ENCODE results near the gene SLMAP. TPM values are rescaled to one million over a fixed set of nuclear protein-coding genes. Genes with fewer than 3 reads are reported as not detected.

Gene SLMAP
- total RNA-seq, 3 donors from 2014 or later = 41.3 to 105 (median 83.6) TPM

DNA sequence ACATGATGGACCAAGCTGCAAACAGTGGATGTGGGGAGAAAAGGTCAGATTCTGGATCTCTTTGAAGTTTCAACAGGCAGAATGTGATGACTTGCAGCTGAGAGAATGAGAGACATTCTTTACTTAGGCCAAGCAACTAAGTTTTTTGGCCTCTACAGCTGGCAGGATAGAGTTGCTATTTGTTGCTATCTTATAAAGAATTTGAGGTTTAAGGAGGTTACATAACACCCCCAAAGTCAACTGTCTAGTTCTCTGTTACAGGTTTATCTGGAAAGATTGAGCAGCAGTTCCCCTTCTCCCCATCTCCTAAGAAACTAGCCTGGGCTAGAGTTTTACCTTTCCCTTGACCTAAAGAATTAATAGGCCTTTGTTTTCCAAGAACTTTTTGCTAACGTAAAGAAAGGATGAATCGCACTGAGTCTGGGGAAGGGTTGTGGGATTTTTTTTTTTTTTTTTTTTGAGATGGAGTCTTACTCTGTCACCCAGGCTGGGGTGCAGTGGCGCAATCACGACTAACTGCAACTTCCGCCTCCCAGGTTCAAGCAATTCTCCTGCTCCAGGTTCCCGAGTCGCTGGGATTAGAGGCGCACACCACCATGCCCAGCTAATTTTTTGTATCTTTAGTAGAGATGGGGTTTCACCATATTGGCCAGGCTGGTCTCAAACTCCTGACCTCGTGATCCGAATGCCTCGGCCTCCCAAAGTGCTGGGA, 26.6 kb upstream of the SLMAP start:
- no peak overlapping the region for H3K4me3 ChIP-seq
- intact Hi-C loops (cut with DNase I; ENCODE audit: low total_unique reads) = no loop called here
- no peaks in the 10 kb centered on the region for H3K36me3 ChIP-seq
- no peaks in the 10 kb centered on the region for H3K27me3 ChIP-seq
- no peaks in the 10 kb centered on the region for H3K4me1 ChIP-seq
- no peaks in the 10 kb centered on the region for H3K9me3 ChIP-seq
- TF ChIP-seq, protein P1, sequence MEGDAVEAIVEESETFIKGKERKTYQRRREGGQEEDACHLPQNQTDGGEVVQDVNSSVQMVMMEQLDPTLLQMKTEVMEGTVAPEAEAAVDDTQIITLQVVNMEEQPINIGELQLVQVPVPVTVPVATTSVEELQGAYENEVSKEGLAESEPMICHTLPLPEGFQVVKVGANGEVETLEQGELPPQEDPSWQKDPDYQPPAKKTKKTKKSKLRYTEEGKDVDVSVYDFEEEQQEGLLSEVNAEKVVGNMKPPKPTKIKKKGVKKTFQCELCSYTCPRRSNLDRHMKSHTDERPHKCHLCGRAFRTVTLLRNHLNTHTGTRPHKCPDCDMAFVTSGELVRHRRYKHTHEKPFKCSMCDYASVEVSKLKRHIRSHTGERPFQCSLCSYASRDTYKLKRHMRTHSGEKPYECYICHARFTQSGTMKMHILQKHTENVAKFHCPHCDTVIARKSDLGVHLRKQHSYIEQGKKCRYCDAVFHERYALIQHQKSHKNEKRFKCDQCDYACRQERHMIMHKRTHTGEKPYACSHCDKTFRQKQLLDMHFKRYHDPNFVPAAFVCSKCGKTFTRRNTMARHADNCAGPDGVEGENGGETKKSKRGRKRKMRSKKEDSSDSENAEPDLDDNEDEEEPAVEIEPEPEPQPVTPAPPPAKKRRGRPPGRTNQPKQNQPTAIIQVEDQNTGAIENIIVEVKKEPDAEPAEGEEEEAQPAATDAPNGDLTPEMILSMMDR (IDR thresholded peaks at IDR 0.05) = no peak
- TF ChIP-seq POLR2A (IDR thresholded peaks at IDR 0.05) (no peak), POLR2AphosphoS5 (IDR thresholded peaks at IDR 0.05) (no peak)
- no peak for DNase-seq (ENCODE audit: low spot score in 2 of 2)
- H3K27ac ChIP-seq = no peak overlapping the region

DNA sequence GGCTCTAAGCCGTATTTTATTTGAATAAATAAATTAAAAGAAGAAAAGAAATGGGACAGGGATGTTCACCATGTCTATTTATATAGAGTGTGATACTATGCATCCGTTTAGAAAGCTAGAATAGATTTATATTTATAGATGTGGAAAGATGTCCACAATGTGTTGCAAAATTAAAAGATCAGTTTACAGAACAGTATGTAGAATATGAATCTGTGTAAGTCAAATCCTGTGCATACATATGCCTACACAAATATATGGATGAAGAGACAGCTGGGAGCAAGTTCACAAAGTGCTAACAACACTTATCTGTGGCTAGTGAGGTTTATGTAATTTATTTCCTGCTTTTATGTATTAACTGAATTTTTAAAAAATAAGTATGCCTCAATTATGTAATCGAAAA, 25.4 kb upstream of the SLMAP start:
- intact Hi-C loops (cut with DNase I; ENCODE audit: low total_unique reads) = no loop called here
- H3K36me3 ChIP-seq = no peaks in the 10 kb centered on the region
- no peak overlapping the region for H3K27ac ChIP-seq
- no peak for DNase-seq (ENCODE audit: low spot score in 2 of 2)
- no peaks in the 10 kb centered on the region for H3K4me1 ChIP-seq
- H3K27me3 ChIP-seq = no peaks in the 10 kb centered on the region
- no peak overlapping the region for H3K4me3 ChIP-seq
- no peaks in the 10 kb centered on the region for H3K9me3 ChIP-seq
- TF ChIP-seq POLR2A (IDR thresholded peaks at IDR 0.05) = no peak

DNA sequence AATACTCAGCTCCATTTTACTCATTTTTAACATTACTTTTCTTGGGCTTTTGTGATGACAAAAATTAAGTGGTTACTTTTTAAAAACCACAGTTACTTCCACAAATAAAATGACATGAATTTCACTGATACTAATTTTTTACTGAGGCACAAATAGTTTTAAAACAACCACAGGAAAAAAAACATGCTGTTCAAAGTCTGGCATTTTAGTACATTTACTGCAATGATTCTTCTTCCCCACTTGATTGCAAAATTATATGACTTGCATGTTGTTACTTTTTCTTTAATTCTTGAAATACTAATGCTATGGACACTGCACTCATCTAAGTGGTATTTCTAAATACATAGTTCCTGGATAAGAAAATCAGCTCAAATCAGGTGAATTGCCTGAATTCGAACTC, 24.8 kb upstream of the SLMAP start:
- Histone ChIP-seq H3K27ac (no peak overlapping the region), H3K4me1 (no peaks in the 10 kb centered on the region), H3K4me3 (no peak overlapping the region), H3K9me3 (no peaks in the 10 kb centered on the region), H3K36me3 (no peaks in the 10 kb centered on the region), H3K27me3 (no peaks in the 10 kb centered on the region)
- intact Hi-C loops (cut with DNase I; ENCODE audit: low total_unique reads) = no loop called here
- TF ChIP-seq, protein P1 (IDR thresholded peaks at IDR 0.05) = no peak
- TF ChIP-seq POLR2AphosphoS5 (IDR thresholded peaks at IDR 0.05) = no peak
- TF ChIP-seq POLR2A (IDR thresholded peaks at IDR 0.05) = no peak
- DNase-seq (ENCODE audit: low spot score in 2 of 2) = no peak

DNA sequence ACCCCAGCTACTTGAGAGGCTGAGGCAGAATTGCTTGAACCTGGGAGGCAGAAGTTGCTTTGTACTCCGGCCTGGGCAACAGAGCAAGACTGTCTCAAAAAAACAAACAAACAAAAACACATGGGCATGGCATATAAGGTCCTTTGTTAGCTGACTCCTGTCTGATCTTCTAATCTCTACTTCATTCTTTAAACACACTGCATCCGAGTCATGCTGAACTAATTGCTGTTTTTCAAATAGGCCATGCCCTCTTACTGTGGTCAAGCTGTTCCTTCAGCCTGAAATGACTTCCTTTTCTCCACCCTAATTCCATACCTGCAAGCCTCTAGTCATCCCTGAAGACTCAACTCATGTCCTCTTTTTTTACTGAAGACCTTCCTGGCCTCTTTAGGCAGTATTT, 22.3 kb upstream of the SLMAP start:
- TF ChIP-seq, protein P1 (IDR thresholded peaks at IDR 0.05) = no peak
- no peak for TF ChIP-seq POLR2A (IDR thresholded peaks at IDR 0.05)
- TF ChIP-seq POLR2AphosphoS5 (IDR thresholded peaks at IDR 0.05) = no peak
- intact Hi-C loops (cut with DNase I; ENCODE audit: low total_unique reads) = no loop called here
- Histone ChIP-seq H3K4me1 (no peaks in the 10 kb centered on the region), H3K4me3 (no peak overlapping the region), H3K27ac (no peak overlapping the region), H3K27me3 (no peaks in the 10 kb centered on the region), H3K36me3 (no peaks in the 10 kb centered on the region), H3K9me3 (no peaks in the 10 kb centered on the region)
- no peak for DNase-seq (ENCODE audit: low spot score in 2 of 2)

DNA sequence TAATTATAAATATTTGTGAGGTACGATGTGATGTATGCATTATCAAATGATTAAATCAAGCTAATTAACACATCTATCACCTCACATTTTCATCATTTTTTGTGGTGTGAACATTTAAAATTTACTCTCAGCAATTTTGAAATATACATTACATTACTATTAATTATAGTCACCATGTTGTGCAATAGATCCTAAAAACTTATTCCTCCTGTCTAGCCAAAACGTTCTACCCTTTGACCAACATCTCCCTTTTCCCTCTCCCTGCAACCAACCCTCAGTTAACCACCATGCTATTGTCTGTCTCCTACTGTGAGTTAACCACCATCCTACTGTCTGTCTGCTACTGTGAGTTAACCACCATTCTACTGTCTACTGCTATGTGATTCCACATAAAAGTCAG, 20.7 kb upstream of the SLMAP start:
- TF ChIP-seq, protein P1 (IDR thresholded peaks at IDR 0.05) = no peak
- no peak for TF ChIP-seq POLR2AphosphoS5 (IDR thresholded peaks at IDR 0.05)
- TF ChIP-seq POLR2A (IDR thresholded peaks at IDR 0.05) = no peak
- intact Hi-C loops (cut with DNase I; ENCODE audit: low total_unique reads) = no loop called here
- no peak overlapping the region for H3K4me3 ChIP-seq

More for the DNA sequence above, 20.7 kb upstream of the SLMAP start:
- Histone ChIP-seq H3K36me3 (no peaks in the 10 kb centered on the region), H3K9me3 (no peaks in the 10 kb centered on the region), H3K4me1 (no peaks in the 10 kb centered on the region), H3K27ac (no peak overlapping the region), H3K27me3 (no peaks in the 10 kb centered on the region)
- DNase-seq (ENCODE audit: low spot score in 2 of 2) = no peak

Data from breast epithelium (tissue), 4 donors.